Lower lobe of right lung (tissue), 2 donors: Measurements from ENCODE around the gene GRIA1. TPM values are rescaled to one million over a fixed set of nuclear protein-coding genes. Genes with fewer than 3 reads are reported as not detected.

ENCODE experiments used
- ATAC-seq, 2 donors: fragments of 200-7000 bp; cut with Tn5 transposase; one replicate each; pipeline ENCODE4 v1.9.1; 2020 to 2022; ENCODE audit warnings: mild to moderate bottlenecking in 2 of 2, moderate library complexity in 2 of 2
- DNase-seq: peaks from one replicate; pipeline ENCODE4 v3.0.0-alpha.2; 2020
- H3K27ac ChIP-seq: fragments of 200-600 bp; one replicate; pipeline ENCODE4 v1.8.0; 2022
- H3K27me3 ChIP-seq: fragments of 200-600 bp; one replicate; pipeline ENCODE4 v1.8.0; 2022; ENCODE audit warnings: low read depth
- H3K36me3 ChIP-seq: fragments of 200-600 bp; one replicate; pipeline ENCODE4 v1.8.0; 2022; ENCODE audit warnings: mild to moderate bottlenecking
- H3K4me1 ChIP-seq: fragments of 200-600 bp; one replicate; pipeline ENCODE4 v1.8.0; 2022
- H3K4me3 ChIP-seq: fragments of 200-600 bp; one replicate; pipeline ENCODE4 v1.8.0; 2022; ENCODE audit warnings: mild to moderate bottlenecking
- H3K9me3 ChIP-seq: fragments of 200-600 bp; one replicate; pipeline ENCODE4 v1.8.0; 2022
- CTCF ChIP-seq: fragments of 200-600 bp; IDR thresholded peaks from one replicate; pipeline ENCODE4 v1.8.0; 2022; ENCODE audit warnings: antibody characterized with exemption, mild to moderate bottlenecking
- intact Hi-C: fragments of 100-400 bp; cut with DNase I; formaldehyde crosslinking; loops from one replicate; pipeline ENCODE4 v1.11.0; 2022
- total RNA-seq: library from RNA; stranded (reverse); fragmentation: NEBNext Ultra II Directional; extraction: Animal tissue kit (Norgen Biotek cat#: 25700); gene quantifications from one replicate; pipeline ENCODE4 v1.2.1, GENCODE V29; 2021
- donor health status: DM: no; HTN: yes; CAD: no; lungs with severe emphysema.

GRIA1 gene
- total RNA-seq, 1 donor from 2014 or later: 10.3 TPM

GRCh38 chr5:153533546-153533945 is 43.1 kb downstream of the GRIA1 start:
- DNase-seq (no peak), ATAC-seq (no peak)
- no peak for TF ChIP-seq CTCF
- Histone ChIP-seq H3K36me3 (no peaks in the 10 kb centered on the region), H3K9me3 (no peaks in the 10 kb centered on the region), H3K27ac (no peak overlapping the region), H3K4me1 (no peaks in the 10 kb centered on the region), H3K27me3 (no peaks in the 10 kb centered on the region), H3K4me3 (no peak overlapping the region)
- intact Hi-C loops: no loop called here

- no peak for TF ChIP-seq CTCF
- Histone ChIP-seq H3K27me3 (no peaks in the 10 kb centered on the region), H3K9me3 (no peaks in the 10 kb centered on the region), H3K36me3 (no peaks in the 10 kb centered on the region), H3K27ac (no peak overlapping the region), H3K4me1 (no peaks in the 10 kb centered on the region), H3K4me3 (no peak overlapping the region)
- DNase-seq (no peak), ATAC-seq (no peak)
- intact Hi-C loops: no loop called here
Observed at GRCh38 chr5:153534102-153534501, 43.6 kb downstream of the GRIA1 start.

DNA sequence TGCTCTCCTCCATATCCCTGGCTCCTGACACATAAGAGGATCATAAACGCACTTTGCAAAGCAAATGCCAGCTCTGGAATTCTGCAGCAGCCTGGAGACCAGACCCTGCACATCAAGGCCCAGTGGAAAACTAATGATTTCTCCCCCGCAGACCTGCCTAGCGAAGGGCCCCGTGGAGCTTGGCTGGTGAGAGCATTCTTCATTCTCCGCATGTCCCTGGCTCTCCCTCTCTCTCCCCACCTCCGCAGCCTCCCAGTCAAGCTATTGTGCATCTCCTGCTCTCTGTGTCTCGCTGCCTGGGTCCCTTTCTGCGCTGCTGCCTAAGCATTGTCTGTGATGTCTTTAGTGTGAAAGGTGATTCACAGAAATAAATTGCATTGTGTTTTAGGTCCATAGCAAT is 46.7 kb downstream of the GRIA1 start:
- ATAC-seq (no peak), DNase-seq (no peak)
- intact Hi-C loops: no loop called here
- Histone ChIP-seq H3K9me3 (no peaks in the 10 kb centered on the region), H3K27ac (no peak overlapping the region), H3K36me3 (no peaks in the 10 kb centered on the region), H3K4me1 (no peaks in the 10 kb centered on the region), H3K4me3 (no peak overlapping the region), H3K27me3 (no peaks in the 10 kb centered on the region)
- TF ChIP-seq CTCF: no peak

DNA sequence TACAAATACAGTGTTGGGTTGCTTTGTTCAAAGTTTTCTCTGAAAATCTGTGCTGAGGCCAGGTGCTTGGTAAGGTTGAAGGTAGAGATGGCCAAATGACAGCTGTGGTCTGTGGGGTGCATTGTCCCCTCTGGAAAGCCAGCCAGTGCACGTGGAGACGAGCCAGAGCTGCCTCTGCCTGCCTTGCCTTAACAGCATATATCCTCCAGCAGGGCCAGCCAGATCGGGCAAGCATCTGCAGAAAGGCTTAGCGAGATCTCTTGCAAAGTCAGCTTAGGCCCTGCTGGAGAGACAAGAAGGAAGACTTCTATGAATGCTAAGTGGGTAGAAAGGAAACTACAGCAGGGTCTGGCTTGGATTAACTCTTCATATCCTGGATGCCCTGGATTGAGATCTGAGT is 49.5 kb downstream of the GRIA1 start:
- Histone ChIP-seq H3K9me3 (no peaks in the 10 kb centered on the region), H3K27ac (no peak overlapping the region), H3K4me3 (no peak overlapping the region), H3K27me3 (no peaks in the 10 kb centered on the region), H3K4me1 (no peaks in the 10 kb centered on the region), H3K36me3 (no peaks in the 10 kb centered on the region)
- DNase-seq (no peak), ATAC-seq (no peak)
- no peak for TF ChIP-seq CTCF
- intact Hi-C loops: no loop called here

DNA sequence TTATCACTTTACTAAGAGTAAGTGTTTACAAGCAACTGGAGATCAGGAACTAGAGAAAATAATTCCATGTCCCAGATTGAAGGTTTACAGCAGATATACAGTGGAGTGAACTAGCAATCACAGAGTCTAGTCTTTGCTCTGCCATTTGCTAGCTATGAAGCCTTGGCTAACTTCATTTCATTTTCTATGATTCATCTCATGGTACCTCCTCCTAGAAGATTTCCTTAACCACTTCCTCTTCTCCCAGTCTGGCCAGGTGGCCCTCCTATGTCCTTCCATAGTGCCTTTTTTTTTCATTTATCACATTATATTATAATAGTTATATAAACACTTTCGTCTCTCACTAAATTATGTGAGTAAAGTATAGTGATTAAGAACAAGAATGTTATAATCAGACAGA is 52.1 kb downstream of the GRIA1 start:
- intact Hi-C loops: no loop called here
- H3K36me3 ChIP-seq: no peaks in the 10 kb centered on the region
- no peak overlapping the region for H3K27ac ChIP-seq
- no peak overlapping the region for H3K4me3 ChIP-seq
- no peaks in the 10 kb centered on the region for H3K4me1 ChIP-seq
- no peak for TF ChIP-seq CTCF
- H3K27me3 ChIP-seq: no peaks in the 10 kb centered on the region
- no peak for DNase-seq
- ATAC-seq: no peak
- H3K9me3 ChIP-seq: no peaks in the 10 kb centered on the region

DNA sequence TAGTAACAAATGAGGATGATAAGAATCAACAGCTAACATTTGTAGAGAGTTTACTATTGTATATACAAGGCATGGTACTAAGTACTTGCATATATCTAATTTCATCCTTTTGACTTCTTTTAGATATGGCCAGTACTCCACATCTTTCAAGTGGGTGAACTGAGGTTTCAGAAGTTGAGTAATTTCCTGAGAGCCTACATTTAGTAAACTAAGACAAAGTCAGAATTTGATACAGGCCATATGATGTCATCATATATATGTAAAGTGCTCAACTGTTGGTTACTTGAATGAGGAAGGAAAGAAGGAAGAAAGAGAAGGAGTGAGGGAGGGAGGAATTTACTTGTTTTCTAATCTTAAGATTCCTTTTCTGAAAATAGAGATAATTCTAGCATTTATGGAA is 52.8 kb downstream of the GRIA1 start:
- no peak overlapping the region for H3K4me3 ChIP-seq
- H3K36me3 ChIP-seq: no peaks in the 10 kb centered on the region
- no peaks in the 10 kb centered on the region for H3K9me3 ChIP-seq
- no peaks in the 10 kb centered on the region for H3K4me1 ChIP-seq
- intact Hi-C loops: no loop called here
- ATAC-seq: no peak
- TF ChIP-seq CTCF: no peak
- no peaks in the 10 kb centered on the region for H3K27me3 ChIP-seq
- DNase-seq: no peak
- H3K27ac ChIP-seq: no peak overlapping the region
